H1 (cell line): ENCODE data around the gene SLC35E4. TPM values are rescaled to one million over a fixed set of nuclear protein-coding genes. Genes with fewer than 3 reads are reported as not detected.

Experiments used
- CBX5 ChIP-seq: fragments of 300-800, 300-1000 bp; sonication (generic); IDR thresholded peaks from 2 replicates; pipeline ENCODE4 v1.7.1; 2016; ENCODE audit warnings: antibody characterized with exemption, low read length, low read depth
- CHD2 ChIP-seq: IDR thresholded peaks from 2 replicates; pipeline ENCODE4 v1.6.1; 2012; ENCODE audit warnings: low read length, improper control_type of control experiment
- HDAC2 ChIP-seq, 2 experiments: fragments of 300-600 bp in 1 of 2; sonication (generic) in 1 of 2; IDR thresholded peaks; 2 replicates each; pipeline ENCODE4 v1.6.1; 2011 to 2012; ENCODE audit warnings: low read depth in 2 of 2, low read length in 2 of 2, mild to moderate bottlenecking in 2 of 2, moderate library complexity in 2 of 2, borderline replicate concordance in 1 of 2, inconsistent platforms in 1 of 2
- MAX ChIP-seq: IDR thresholded peaks from 2 replicates; pipeline ENCODE4 v1.6.1; 2012; ENCODE audit warnings: inconsistent platforms
- POU5F1 ChIP-seq: IDR thresholded peaks from 2 replicates; pipeline ENCODE4 v1.6.1; 2011; ENCODE audit warnings: low read depth, mild to moderate bottlenecking, low read length, moderate library complexity
- SIRT6 ChIP-seq: IDR thresholded peaks from one replicate; pipeline ENCODE4 v1.7.1; 2012; ENCODE audit warnings: low read length, inconsistent platforms
- TAF1 ChIP-seq: IDR thresholded peaks from 2 replicates; pipeline ENCODE4 v1.6.1; 2011; ENCODE audit warnings: mild to moderate bottlenecking, low read depth, low read length
- polyA plus RNA-seq, 7 experiments: library from polyadenylated mRNA; depleted of rRNA in 3 of 7; stranded (reverse) in 5 of 7; unstranded in 2 of 7; fragments of >200 nt in 5 of 7; fragments of 200-250 nt in 2 of 7; gene quantifications; 1 replicate in 5 of 7; 2 replicates in 1 of 7; 4 replicates in 1 of 7; pipeline versions ENCODE4 v1.2.1 to v1.2.3, GENCODE V29; 2011 to 2013; ENCODE audit warnings: missing spikeins in 2 of 7, mixed read lengths in 2 of 7
- total RNA-seq: library from RNA; stranded (reverse); fragmentation: NEBNext Ultra II Directional; extraction: Animal tissue kit (Norgen Biotek cat#: 25700); gene quantifications from 2 replicates; pipeline ENCODE4 v1.2.1, GENCODE V29; 2021

SLC35E4 gene
- total and polyA plus RNA-seq, 2 of the 8 experiments (the other 6 are each of a cell fraction or from before 2014, with no cell fraction given), result 5.1 to 5.6 TPM

- TF ChIP-seq SIRT6 (no peak), MAX (no peak), CHD2 (no peak), TAF1 (no peak), POU5F1 (no peak), CBX5 (no peak), HDAC2 (IDR thresholded peaks at IDR 0.05; ENCODE audit: borderline replicate concordance in 1 of 2, low read depth in 2 of 2, low read length in 2 of 2) (no peak)
These were observed 25.3 kb upstream of the SLC35E4 start (continued) for GRCh38 chr22:30610299-30610698.
